OCI-LY1 (cell line): ENCODE measurements around the gene IFT52.

Experiments used
- EZH2 ChIP-seq: fragments of 200-600 bp; sonication (generic), shearing (Covaris generic); IDR thresholded peaks from 2 replicates; pipeline ENCODE4 v1.8.0; 2017; ENCODE audit warnings: borderline replicate concordance, mixed run types, mild to moderate bottlenecking, antibody characterized with exemption, low read length, moderate library complexity, mixed read lengths
- TF ChIP-seq, protein P1 (sequence below): fragments of 200-600 bp; sonication (generic), shearing (Covaris generic); IDR thresholded peaks from 2 replicates; pipeline ENCODE4 v1.5.1; 2017; ENCODE audit warnings: mild to moderate bottlenecking, antibody characterized with exemption, low read length, moderate library complexity, mixed read lengths

DNA sequence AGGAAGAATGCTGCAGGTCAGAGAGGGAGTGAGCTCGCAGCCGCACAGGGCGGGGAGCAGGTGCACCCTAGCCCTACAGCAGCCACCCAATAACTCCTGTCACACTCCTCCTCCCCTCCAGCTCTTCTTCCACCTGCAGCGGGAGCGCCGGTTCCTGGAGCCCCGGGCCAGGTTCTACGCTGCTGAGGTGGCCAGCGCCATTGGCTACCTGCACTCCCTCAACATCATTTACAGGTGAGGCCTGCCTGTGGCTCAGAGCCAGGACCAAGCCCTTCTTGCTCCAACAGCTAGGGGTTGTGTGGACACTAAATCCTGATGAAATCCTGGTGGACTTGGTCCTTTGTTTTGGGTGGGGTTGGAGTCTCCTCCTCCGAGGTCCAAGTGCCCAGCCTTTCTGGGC, 20.2 kb upstream of the IFT52 start:
- TF ChIP-seq, protein P1, sequence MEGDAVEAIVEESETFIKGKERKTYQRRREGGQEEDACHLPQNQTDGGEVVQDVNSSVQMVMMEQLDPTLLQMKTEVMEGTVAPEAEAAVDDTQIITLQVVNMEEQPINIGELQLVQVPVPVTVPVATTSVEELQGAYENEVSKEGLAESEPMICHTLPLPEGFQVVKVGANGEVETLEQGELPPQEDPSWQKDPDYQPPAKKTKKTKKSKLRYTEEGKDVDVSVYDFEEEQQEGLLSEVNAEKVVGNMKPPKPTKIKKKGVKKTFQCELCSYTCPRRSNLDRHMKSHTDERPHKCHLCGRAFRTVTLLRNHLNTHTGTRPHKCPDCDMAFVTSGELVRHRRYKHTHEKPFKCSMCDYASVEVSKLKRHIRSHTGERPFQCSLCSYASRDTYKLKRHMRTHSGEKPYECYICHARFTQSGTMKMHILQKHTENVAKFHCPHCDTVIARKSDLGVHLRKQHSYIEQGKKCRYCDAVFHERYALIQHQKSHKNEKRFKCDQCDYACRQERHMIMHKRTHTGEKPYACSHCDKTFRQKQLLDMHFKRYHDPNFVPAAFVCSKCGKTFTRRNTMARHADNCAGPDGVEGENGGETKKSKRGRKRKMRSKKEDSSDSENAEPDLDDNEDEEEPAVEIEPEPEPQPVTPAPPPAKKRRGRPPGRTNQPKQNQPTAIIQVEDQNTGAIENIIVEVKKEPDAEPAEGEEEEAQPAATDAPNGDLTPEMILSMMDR, result no peak
- TF ChIP-seq EZH2, result no peak
